Measurements from ENCODE around the gene PTBP1.

PTBP1 gene

GRCh38 chr19:844546-844971, 47.3 kb downstream of the PTBP1 start:
- TF ChIP-seq RAD21 (IDR thresholded peaks at IDR 0.05; ENCODE audit: low read depth) (no peak), ZBTB7A (IDR thresholded peaks at IDR 0.05; ENCODE audit: low read depth) (no peak), TEAD4 (IDR thresholded peaks at IDR 0.05) (no peak), MAX (IDR thresholded peaks at IDR 0.05) (peak; percentile 39; the same call in 1 of the 2 replicates), EP300 (IDR thresholded peaks at IDR 0.05; ENCODE audit: borderline replicate concordance) (no peak)

- TF ChIP-seq CEBPB (IDR thresholded peaks at IDR 0.05) (no peak), TEAD4 (IDR thresholded peaks at IDR 0.05) (peak; percentile 59)
These were observed 48.7 kb downstream of the PTBP1 start for GRCh38 chr19:845707-846521.

- TF ChIP-seq REST (IDR thresholded peaks at IDR 0.05; ENCODE audit: low read depth) = no peak
- no peak for TF ChIP-seq TCF12 (IDR thresholded peaks at IDR 0.05; ENCODE audit: low read depth)
- no peak for TF ChIP-seq USF1 (IDR thresholded peaks at IDR 0.05)
- no peak for TF ChIP-seq CEBPB (IDR thresholded peaks at IDR 0.05)
- no peak for TF ChIP-seq NFIC (IDR thresholded peaks at IDR 0.05)
These were observed 51.2 kb downstream of the PTBP1 start for GRCh38 chr19:848386-848921.

- TF ChIP-seq ZBTB7A (IDR thresholded peaks at IDR 0.05; ENCODE audit: low read depth) (peak; percentile 55; the same call in 1 of the 2 replicates), CREB1 (IDR thresholded peaks at IDR 0.05; ENCODE audit: low read depth) (no peak), TCF12 (IDR thresholded peaks at IDR 0.05; ENCODE audit: low read depth) (peak; percentile 98), NFIC (IDR thresholded peaks at IDR 0.05) (peak; percentile 98), TAF1 (IDR thresholded peaks at IDR 0.05; ENCODE audit: low read depth) (no peak), TEAD4 (IDR thresholded peaks at IDR 0.05) (peak; percentile 85), RAD21 (IDR thresholded peaks at IDR 0.05; ENCODE audit: low read depth) (peak; percentile 5; the same call in 1 of the 2 replicates), CEBPB (IDR thresholded peaks at IDR 0.05) (peak; percentile 92), MAX (IDR thresholded peaks at IDR 0.05) (peak; percentile 54), EGR1 (IDR thresholded peaks at IDR 0.05) (no peak), REST (IDR thresholded peaks at IDR 0.05; ENCODE audit: low read depth) (no peak), USF1 (IDR thresholded peaks at IDR 0.05) (no peak), EP300 (IDR thresholded peaks at IDR 0.05; ENCODE audit: borderline replicate concordance) (peak; percentile 96), YY1 (IDR thresholded peaks at IDR 0.05; ENCODE audit: low read depth) (peak; percentile 68), FOXM1 (IDR thresholded peaks at IDR 0.05; ENCODE audit: borderline replicate concordance, low read depth) (peak; percentile 74; the same call in 1 of the 2 replicates)
These were observed 53.1 kb downstream of the PTBP1 start for GRCh38 chr19:850221-850978.

- no peak for TF ChIP-seq EGR1 (IDR thresholded peaks at IDR 0.05)
- TF ChIP-seq RAD21 (IDR thresholded peaks at IDR 0.05; ENCODE audit: low read depth) = no peak
- no peak for TF ChIP-seq EP300 (IDR thresholded peaks at IDR 0.05; ENCODE audit: borderline replicate concordance)
- TF ChIP-seq TCF12 (IDR thresholded peaks at IDR 0.05; ENCODE audit: low read depth) = no peak
- TF ChIP-seq MAX (IDR thresholded peaks at IDR 0.05) = no peak
- no peak for TF ChIP-seq USF1 (IDR thresholded peaks at IDR 0.05)
- TF ChIP-seq YY1 (IDR thresholded peaks at IDR 0.05; ENCODE audit: low read depth) = no peak
- no peak for TF ChIP-seq ZBTB7A (IDR thresholded peaks at IDR 0.05; ENCODE audit: low read depth)
- TF ChIP-seq FOXM1 (IDR thresholded peaks at IDR 0.05; ENCODE audit: borderline replicate concordance, low read depth) = no peak
- TF ChIP-seq TAF1 (IDR thresholded peaks at IDR 0.05; ENCODE audit: low read depth) = no peak
- no peak for TF ChIP-seq NFIC (IDR thresholded peaks at IDR 0.05)
- TF ChIP-seq CREB1 (IDR thresholded peaks at IDR 0.05; ENCODE audit: low read depth) = no peak
- no peak for TF ChIP-seq REST (IDR thresholded peaks at IDR 0.05; ENCODE audit: low read depth)
- no peak for TF ChIP-seq CEBPB (IDR thresholded peaks at IDR 0.05)
- no peak for TF ChIP-seq TEAD4 (IDR thresholded peaks at IDR 0.05)
These were observed 53.7 kb downstream of the PTBP1 start for GRCh38 chr19:850979-851335.
